GM21576 (cell line): ENCODE data around the gene HTRA3.

Source experiments
- ATAC-seq: cut with Tn5 transposase; IDR thresholded peaks from one replicate; pipeline ENCODE4 v1.9.1; 2021; ENCODE audit warnings: mild to moderate bottlenecking, moderate library complexity; ENCODE audit not compliant: unreplicated experiment

HTRA3 gene

DNA sequence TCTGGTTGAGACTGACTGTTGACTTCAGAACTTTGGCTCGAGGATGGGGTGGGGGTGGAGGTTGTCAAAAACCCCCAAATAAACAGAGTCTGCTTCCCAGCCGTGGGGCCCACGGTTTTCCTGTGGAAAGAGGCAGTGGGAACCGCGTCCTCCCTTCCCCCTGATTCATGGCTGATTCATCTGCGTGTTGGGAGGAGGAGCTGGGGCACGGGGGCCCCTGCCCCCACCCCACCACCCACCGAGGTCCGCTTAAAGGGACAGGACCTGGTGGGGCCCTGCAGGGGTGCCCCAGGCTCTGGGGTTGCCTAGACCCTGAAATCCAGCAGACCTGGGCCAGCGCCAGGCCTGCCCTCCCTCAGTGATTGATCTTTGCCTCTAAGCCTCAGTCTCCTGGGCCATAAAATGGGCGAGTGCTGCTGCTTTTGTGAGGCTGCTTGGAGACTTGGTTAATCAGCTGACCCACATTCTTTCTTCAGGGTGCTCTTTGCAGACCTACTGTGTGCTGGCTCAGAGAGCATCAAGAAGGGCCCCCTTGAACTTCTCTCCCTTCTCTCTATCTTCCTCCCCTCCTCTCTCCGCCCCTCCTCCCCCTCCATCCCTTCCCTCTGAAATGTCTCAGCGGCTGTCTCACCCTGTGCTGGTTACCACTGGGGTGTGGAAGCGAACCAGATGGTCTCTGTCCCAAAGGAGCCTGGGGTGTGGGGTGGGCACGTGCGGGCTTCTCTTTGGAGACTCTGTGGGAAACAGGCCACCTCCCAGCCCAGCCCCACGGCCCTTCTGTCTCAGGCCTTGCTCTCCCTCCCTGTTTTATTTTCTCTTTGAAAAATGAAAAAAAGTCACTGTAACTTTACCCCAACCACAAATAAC lies 9.1 kb downstream of the HTRA3 start:
- no peak for ATAC-seq

DNA sequence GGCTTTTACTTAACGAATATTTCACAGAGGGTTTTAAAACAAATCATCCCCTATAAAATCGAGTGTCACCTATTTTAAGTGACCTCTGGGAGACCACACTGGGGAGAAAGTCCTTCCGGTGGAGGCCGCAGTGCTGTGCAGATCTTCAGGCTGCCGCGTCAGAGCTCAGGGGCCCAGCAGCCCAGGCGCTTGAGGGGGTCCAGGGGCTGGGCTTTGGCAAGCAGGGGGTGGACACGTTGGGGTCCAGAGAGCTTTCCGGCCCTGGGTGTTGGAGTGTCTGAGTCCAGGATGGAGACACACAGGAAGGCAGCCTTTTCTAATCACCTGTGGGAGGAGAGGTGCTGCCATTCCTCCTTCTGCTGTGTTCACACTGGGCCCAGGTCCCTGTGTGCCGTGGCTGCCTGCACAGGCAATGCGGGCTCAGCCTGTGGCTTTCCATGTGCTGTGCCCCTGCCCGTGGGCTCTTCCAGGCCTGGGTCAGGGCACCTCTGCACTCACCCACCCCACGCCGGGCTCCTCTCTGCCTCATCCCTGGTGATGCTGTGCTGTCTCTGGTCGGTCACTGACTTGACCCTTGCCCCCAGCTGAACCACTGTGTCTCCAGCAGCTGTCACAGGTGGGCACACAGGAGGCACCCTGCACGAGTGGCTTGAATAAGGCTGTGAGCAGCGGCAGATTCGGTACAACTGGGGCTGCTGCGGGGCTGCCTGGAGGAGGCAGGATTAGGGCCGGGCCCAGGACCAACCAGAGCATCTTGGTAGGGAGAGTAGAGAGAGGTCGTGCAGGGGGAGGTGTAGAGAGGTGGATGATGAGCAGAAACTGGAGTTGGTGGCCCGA lies 10.0 kb downstream of the HTRA3 start:
- ATAC-seq, result no peak

DNA sequence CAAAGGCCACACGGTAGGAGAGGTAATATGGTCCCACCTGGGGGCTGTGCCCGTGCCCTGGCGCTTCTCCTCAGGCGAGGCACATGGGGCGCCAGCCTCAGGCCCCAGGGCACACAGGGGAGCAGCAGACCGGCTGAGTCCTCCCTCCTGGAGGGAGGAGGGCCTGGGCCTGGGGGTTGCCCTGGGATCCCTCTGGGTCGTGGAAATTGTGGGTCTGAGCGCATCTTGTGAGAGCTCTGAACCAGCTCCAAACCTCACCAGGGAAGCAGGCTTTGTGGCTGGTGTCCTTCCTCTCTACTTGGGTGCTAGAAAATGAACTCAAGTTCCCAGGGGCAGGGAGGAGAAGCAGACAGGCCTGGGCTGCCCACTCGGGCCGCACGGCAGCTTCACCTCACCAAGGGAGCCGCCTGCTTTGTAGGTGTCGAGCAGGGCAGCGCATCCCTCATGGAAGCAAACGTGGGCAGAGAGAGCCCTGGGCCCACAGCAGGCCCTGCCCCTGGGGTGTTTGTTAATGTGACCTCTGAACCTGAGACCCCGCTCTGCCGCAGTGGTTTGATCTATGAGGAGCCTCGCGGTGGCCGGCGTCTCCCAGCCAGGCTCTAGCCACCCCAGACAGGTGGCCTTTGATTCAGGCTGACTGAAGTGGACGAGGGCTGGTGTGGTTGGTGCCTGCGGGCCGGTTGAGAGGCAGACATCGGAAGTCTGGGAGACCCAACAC lies 10.8 kb downstream of the HTRA3 start:
- ATAC-seq, result no peak

DNA sequence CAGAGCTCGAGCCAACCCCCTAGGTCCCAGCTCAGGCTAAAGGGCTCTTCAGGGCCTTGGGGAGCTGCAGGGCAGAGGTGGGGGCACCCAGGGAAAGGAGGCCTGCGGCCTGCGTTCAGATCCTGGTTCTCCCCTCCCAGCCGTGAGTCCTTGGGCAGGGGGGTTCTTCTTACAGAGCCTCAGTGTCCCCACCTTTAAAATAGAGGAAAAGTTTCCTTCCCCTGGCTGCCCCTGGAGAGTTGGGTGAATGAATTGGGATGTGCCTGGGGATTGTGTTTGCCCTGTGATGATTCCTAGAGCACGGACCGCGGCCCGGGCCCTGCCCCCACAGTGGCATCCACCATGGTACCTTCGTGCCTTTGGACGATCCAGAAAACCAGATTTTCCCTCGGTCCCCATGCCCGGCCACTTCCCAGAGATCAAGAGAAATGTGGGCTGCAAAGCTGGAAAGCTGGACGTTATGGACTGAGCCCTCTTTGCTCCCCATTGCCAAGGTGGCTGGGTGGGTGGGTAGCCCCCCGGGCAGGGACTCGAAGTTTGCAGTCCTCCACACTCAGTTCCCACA lies 11.4 kb downstream of the HTRA3 start:
- ATAC-seq, result no peak

- no peak for ATAC-seq
Observed at GRCh38 chr4:8281519-8282133, 12.1 kb downstream of the HTRA3 start.

DNA sequence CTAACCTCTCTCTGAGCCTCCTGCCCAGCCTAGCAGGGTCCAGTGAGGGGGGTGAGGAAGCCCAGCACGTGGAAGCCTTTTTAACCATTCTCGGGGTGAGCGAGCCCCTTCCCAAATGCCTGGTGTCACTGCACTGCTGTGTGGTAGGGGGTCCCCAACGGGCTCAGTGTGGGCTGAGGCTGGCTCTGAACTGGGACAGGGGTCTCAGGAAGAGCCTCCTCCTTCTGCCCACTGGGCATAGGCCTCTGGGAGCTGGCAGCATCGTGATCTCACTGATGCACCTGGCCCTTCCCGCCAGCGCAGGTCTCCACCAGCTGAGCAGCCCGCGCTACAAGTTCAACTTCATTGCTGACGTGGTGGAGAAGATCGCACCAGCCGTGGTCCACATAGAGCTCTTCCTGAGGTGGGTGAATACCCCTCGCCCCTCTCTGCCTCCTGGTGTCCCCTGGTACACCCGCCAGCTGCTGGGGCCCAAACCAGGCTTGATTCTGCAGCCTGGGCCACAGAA lies 12.6 kb downstream of the HTRA3 start:
- ATAC-seq, result no peak

DNA sequence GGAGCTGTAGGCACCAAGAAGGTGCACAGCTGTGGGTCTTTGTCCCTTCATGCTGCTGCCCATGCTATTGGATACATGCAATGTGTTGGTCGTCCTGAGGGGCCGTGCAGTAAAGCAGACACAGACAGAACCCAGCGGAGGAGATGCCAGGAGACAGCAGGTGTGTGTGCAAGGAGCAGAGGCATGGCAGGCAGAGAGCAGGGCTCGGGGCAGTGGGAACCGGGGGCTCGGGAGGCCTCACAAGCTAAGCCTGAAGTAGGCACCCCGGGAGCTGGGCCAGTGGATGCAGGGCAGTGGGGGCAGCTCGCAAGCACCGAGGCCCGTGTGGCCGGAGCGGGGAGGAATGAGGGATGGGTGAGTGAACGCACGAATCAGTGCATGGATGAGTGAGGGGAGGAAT lies 13.2 kb downstream of the HTRA3 start:
- no peak for ATAC-seq

- ATAC-seq, result no peak
Observed at GRCh38 chr4:8283161-8283560, 13.6 kb downstream of the HTRA3 start.

- no peak for ATAC-seq
Observed at GRCh38 chr4:8283631-8284121, 14.1 kb downstream of the HTRA3 start.

- ATAC-seq, result no peak
Observed at GRCh38 chr4:8284391-8284790, 14.8 kb downstream of the HTRA3 start.

- ATAC-seq, result no peak
Observed at GRCh38 chr4:8285143-8285975, 15.8 kb downstream of the HTRA3 start.

GRCh38 chr4:8285976-8286718 lies 16.6 kb downstream of the HTRA3 start:
- no peak for ATAC-seq

- ATAC-seq, result no peak
Observed at GRCh38 chr4:8286719-8287342, 17.3 kb downstream of the HTRA3 start.

GRCh38 chr4:8287343-8288280 lies 18.1 kb downstream of the HTRA3 start:
- no peak for ATAC-seq

DNA sequence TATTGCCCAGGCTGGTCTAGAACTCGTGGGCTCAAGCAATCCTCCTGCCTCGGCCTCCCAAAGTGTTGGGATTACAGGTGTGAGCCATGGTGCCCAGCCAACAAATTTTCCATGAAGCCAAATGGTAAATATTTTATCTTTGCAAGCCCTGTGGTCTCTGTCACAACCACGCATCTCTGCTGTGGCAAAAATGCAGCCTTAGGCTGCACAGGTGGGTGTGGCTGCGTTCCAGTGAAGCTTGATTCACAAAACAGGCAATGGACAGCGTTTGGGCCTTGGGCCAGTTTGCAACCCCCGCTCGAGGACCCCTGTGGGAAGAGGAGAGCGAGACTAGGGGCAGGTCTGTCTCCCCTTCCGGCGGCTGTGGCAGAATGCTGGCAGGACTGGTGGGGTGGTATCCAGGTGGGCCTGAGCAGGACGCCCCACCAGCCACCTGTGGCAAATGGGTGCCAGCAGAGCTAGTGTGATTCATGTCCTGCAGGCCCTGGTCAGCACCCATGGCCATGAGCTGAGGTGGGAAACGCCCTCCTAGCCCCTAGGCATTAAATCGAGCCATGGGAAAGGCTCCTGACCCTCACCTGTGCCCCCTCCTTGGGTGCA lies 19.7 kb downstream of the HTRA3 start:
- ATAC-seq, result no peak

GRCh38 chr4:8289956-8290700 lies 20.6 kb downstream of the HTRA3 start:
- no peak for ATAC-seq
